ENCODE data around the gene EPHA6. TPM values are rescaled to one million over a fixed set of nuclear protein-coding genes. Genes with fewer than 3 reads are reported as not detected.

The EPHA6 gene
- total RNA-seq, 1 experiment from 2014 or later = 1.2 TPM

DNA sequence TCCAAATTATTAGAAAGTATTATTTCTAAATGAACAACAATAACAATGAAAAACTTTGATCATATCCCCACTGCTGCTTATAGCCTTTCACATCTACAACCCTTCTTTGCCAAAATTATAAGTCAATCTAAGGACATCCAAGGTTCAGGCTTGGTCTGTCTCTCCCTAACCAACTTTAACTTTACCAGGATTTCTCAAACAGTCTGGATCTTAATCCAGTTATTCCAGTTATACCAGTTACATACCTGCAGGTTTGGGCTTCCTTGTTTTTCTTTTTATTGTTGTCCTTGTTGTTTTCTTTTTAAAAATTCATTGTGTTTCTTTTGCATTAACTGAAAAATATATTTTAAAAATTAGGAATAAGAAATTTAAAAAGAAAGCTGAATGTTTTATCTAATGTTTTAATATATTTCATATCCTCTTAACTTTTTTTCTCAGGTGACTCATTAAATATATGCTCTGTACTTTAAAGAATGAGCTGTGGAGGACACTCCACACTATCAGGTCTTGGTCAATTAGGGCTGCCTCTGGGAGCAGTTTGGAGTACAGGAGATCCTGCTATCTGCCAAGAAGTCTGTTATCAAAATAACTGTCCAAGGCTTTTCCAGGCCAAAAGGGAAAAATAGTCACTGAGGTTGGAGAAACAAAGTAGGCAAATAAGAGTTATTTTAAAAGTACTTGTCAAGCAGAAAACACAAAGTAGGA lies 421.4 kb downstream of the EPHA6 start:
- peak overlapping the region; percentile 30 for H3K4me2 ChIP-seq
- peaks cover 26% of the 10 kb centered on the region for H3K4me1 ChIP-seq (replicated peaks; ENCODE audit: insufficient read depth)
- peak in 1 of 2 experiments; percentile 69 for DNase-seq
- no TSS peak for BruUV-seq (replicated peaks)
- no peaks in the 10 kb centered on the region for H3K27me3 ChIP-seq (ENCODE audit: insufficient read depth, low read depth)
- H3K9me3 ChIP-seq (ENCODE audit: insufficient read depth, low read depth) = no peaks in the 10 kb centered on the region
- H4K20me1 ChIP-seq (ENCODE audit: insufficient read depth) = no peaks in the 10 kb centered on the region
- H3K27ac ChIP-seq = no peak overlapping the region
- TF ChIP-seq, protein P1, sequence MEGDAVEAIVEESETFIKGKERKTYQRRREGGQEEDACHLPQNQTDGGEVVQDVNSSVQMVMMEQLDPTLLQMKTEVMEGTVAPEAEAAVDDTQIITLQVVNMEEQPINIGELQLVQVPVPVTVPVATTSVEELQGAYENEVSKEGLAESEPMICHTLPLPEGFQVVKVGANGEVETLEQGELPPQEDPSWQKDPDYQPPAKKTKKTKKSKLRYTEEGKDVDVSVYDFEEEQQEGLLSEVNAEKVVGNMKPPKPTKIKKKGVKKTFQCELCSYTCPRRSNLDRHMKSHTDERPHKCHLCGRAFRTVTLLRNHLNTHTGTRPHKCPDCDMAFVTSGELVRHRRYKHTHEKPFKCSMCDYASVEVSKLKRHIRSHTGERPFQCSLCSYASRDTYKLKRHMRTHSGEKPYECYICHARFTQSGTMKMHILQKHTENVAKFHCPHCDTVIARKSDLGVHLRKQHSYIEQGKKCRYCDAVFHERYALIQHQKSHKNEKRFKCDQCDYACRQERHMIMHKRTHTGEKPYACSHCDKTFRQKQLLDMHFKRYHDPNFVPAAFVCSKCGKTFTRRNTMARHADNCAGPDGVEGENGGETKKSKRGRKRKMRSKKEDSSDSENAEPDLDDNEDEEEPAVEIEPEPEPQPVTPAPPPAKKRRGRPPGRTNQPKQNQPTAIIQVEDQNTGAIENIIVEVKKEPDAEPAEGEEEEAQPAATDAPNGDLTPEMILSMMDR (conservative IDR thresholded peaks at IDR 0.05) = no peak
- TF ChIP-seq EZH2 (IDR thresholded peaks at IDR 0.05; ENCODE audit: low read depth) = no peak
- H2AFZ ChIP-seq = no peak overlapping the region
- H3K4me3 ChIP-seq = no peak overlapping the region
- no peaks in the 10 kb centered on the region for H3K36me3 ChIP-seq (ENCODE audit: low read depth)
- H3K79me2 ChIP-seq (ENCODE audit: low read depth) = no peaks in the 10 kb centered on the region
- intact Hi-C loops (cut with micrococcal nuclease; ENCODE audit: unreplicated experiment) = no loop called here
- ChIA-PET CTCF (no interaction called here), POLR2A (ENCODE audit: unreplicated experiment) (no interaction called here)
- H3F3A ChIP-seq (ENCODE audit: insufficient read depth, low read depth) = 0 out of 2 replicates have a peak, but pooled peaks cover 4% of the 10 kb centered on the region
- H3K9me2 ChIP-seq (ENCODE audit: insufficient read depth) = no peaks in the 10 kb centered on the region

DNA sequence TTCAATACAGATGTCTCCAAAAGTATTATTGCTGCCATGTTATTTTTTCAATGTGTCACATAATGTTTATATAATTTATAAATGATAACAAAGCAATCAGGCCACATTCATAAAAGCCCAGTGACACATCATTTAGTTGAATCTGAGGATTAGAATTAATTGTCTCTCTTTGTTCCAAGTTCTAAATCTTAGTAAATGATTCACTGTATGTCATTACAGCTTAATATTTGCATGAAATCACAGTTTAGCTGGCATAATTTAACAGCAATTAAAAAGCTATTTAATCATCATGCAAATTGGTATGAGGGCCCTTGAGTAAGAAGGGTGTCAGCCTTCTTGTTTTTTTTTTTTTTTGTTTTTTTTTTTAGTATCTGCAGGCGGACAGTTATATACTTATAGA lies 427.0 kb downstream of the EPHA6 start:
- Histone ChIP-seq H3K9me2 (ENCODE audit: insufficient read depth) (no peaks in the 10 kb centered on the region; the same call in 1 of the 2 replicates), H3K4me2 (no peak overlapping the region), H3K4me3 (no peak overlapping the region), H3K36me3 (ENCODE audit: low read depth) (no peaks in the 10 kb centered on the region), H3K4me1 (replicated peaks; ENCODE audit: insufficient read depth) (peaks cover 4% of the 10 kb centered on the region; the same call in 1 of the 2 replicates), H3K27ac (no peak overlapping the region), H2AFZ (no peak overlapping the region), H3F3A (ENCODE audit: insufficient read depth, low read depth) (no peaks in the 10 kb centered on the region), H3K9me3 (ENCODE audit: insufficient read depth, low read depth) (no peaks in the 10 kb centered on the region), H4K20me1 (ENCODE audit: insufficient read depth) (no peaks in the 10 kb centered on the region), H3K27me3 (ENCODE audit: insufficient read depth, low read depth) (no peaks in the 10 kb centered on the region), H3K79me2 (ENCODE audit: low read depth) (no peaks in the 10 kb centered on the region)
- DNase-seq = no peak
- TF ChIP-seq, protein P1 (conservative IDR thresholded peaks at IDR 0.05) = no peak
- no peak for TF ChIP-seq EZH2 (IDR thresholded peaks at IDR 0.05; ENCODE audit: low read depth)
- no TSS peak for BruUV-seq (replicated peaks)
- CTCF ChIA-PET = no interaction called here
- POLR2A ChIA-PET (ENCODE audit: unreplicated experiment) = no interaction called here
- intact Hi-C loops (cut with micrococcal nuclease; ENCODE audit: unreplicated experiment) = no loop called here

- Histone ChIP-seq H3K4me1 (replicated peaks; ENCODE audit: insufficient read depth) (no peaks in the 10 kb centered on the region), H3K4me2 (no peak overlapping the region), H3K9me3 (ENCODE audit: insufficient read depth, low read depth) (no peaks in the 10 kb centered on the region), H3K36me3 (ENCODE audit: low read depth) (no peaks in the 10 kb centered on the region), H3K27ac (no peak overlapping the region), H4K20me1 (ENCODE audit: insufficient read depth) (no peaks in the 10 kb centered on the region), H2AFZ (peak overlapping the region; percentile 8; the same call in 1 of the 2 replicates), H3K4me3 (no peak overlapping the region), H3F3A (ENCODE audit: insufficient read depth, low read depth) (no peaks in the 10 kb centered on the region), H3K79me2 (ENCODE audit: low read depth) (no peaks in the 10 kb centered on the region), H3K9me2 (ENCODE audit: insufficient read depth) (no peaks in the 10 kb centered on the region; the same call in 1 of the 2 replicates), H3K27me3 (ENCODE audit: insufficient read depth, low read depth) (no peaks in the 10 kb centered on the region)
- TF ChIP-seq EZH2 (IDR thresholded peaks at IDR 0.05; ENCODE audit: low read depth) = no peak
- TF ChIP-seq, protein P1 (conservative IDR thresholded peaks at IDR 0.05) = no peak
- no TSS peak for BruUV-seq (replicated peaks)
- CTCF ChIA-PET = no interaction called here
- DNase-seq = no peak
- intact Hi-C loops (cut with micrococcal nuclease; ENCODE audit: unreplicated experiment) = loop anchor here (5.0 kb wide), 1 partner anchor 37 kb away; no protein-coding TSS in a partner anchor
- POLR2A ChIA-PET (ENCODE audit: unreplicated experiment) = no interaction called here
Observed at GRCh38 chr3:97245201-97245910, 431.0 kb downstream of the EPHA6 start.
